ENCODE data around the gene MAPK10. TPM values are rescaled to one million over a fixed set of nuclear protein-coding genes. Genes with fewer than 3 reads are reported as not detected.

Gene MAPK10
- total RNA-seq, 2 donors from 2014 or later = 0.87 to 0.95 TPM

GRCh38 chr4:86326400-86326799, 33.5 kb downstream of the MAPK10 start:
- H3K27ac Mint-ChIP-seq = no peak overlapping the region
- no peaks in the 10 kb centered on the region for H3K36me3 Mint-ChIP-seq (ENCODE audit: low read depth)
- H3K27me3 Mint-ChIP-seq = peaks cover 6% of the 10 kb centered on the region
- no peaks in the 10 kb centered on the region for H3K4me1 Mint-ChIP-seq
- ATAC-seq (replicated peaks) = no peak
- no peaks in the 10 kb centered on the region for H3K9me3 Mint-ChIP-seq
- H3K4me3 Mint-ChIP-seq = no peak overlapping the region

DNA sequence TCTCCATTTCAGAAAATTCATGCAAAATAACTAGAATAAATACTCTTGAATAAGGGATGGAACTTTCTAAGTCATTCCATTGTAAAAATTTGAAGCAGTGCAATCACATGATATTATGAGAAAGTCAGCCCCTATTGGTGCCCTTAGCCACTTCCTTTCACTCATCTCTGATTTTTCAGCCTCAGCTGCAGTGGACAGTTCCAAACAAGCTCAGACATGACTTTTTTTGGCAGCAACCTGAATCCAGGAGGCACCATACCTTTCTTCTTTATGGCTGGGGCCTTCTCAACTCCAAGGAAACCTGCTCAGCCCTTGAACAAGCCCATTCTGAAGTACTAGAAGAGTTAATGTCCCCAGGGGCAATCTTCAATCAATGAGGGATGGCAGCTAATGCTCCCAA, 40.5 kb downstream of the MAPK10 start:
- no peak for ATAC-seq (replicated peaks)
- Mint-ChIP-seq H3K27me3 (no peaks in the 10 kb centered on the region), H3K4me3 (no peak overlapping the region), H3K36me3 (ENCODE audit: low read depth) (no peaks in the 10 kb centered on the region), H3K9me3 (no peaks in the 10 kb centered on the region), H3K4me1 (no peaks in the 10 kb centered on the region), H3K27ac (no peak overlapping the region)

DNA sequence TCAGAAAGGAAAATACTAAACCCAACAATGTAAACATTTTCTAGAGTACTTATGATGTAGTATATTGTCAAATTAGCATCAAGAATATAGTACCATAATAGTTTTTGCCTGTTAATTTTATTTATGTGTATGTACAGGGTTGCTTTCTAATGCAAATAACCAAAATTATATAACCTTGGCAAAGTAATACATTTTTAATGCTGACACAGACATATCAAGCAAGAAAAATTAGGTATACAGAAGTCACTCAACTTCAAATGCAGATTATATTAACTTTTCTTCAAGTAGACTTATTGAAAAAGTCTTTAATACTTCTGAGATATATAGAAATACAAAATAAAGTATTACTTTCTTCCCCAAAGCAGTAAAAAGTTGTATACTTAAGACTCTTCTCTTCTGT, 44.3 kb downstream of the MAPK10 start:
- no peak for ATAC-seq (replicated peaks)
- no peaks in the 10 kb centered on the region for H3K27me3 Mint-ChIP-seq
- no peaks in the 10 kb centered on the region for H3K4me1 Mint-ChIP-seq
- H3K4me3 Mint-ChIP-seq = no peak overlapping the region
- H3K27ac Mint-ChIP-seq = no peak overlapping the region
- no peaks in the 10 kb centered on the region for H3K9me3 Mint-ChIP-seq
- no peaks in the 10 kb centered on the region for H3K36me3 Mint-ChIP-seq (ENCODE audit: low read depth)

- no peak overlapping the region for H3K27ac Mint-ChIP-seq
- H3K9me3 Mint-ChIP-seq = no peaks in the 10 kb centered on the region
- H3K36me3 Mint-ChIP-seq (ENCODE audit: low read depth) = no peaks in the 10 kb centered on the region
- H3K27me3 Mint-ChIP-seq = no peaks in the 10 kb centered on the region
- no peak overlapping the region for H3K4me3 Mint-ChIP-seq
- no peak for ATAC-seq (replicated peaks)
- H3K4me1 Mint-ChIP-seq = no peaks in the 10 kb centered on the region
Measured at GRCh38 chr4:86313656-86314055, 46.2 kb downstream of the MAPK10 start.

DNA sequence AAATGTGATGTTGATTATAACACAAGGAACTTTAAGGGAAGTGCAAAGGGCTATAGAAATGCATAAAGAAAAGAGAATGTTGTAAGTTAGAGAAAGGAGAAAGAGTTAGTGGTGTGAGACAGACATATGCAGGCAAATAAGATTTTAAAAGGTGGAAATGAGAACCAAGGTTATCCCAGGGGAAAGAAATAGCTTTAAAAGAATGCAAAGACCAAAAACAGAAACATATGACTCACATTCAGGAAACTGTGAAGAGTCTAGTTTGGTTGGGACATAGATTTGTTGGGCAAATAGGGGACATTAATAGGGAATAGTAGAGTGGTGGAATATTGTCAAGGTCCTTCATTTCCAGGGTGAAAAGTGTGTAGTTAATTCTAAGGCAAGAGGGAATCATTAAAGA, 52.4 kb downstream of the MAPK10 start:
- Mint-ChIP-seq H3K27ac (no peak overlapping the region), H3K4me1 (no peaks in the 10 kb centered on the region), H3K27me3 (no peaks in the 10 kb centered on the region), H3K4me3 (no peak overlapping the region), H3K9me3 (no peaks in the 10 kb centered on the region), H3K36me3 (ENCODE audit: low read depth) (no peaks in the 10 kb centered on the region)
- no peak for ATAC-seq (replicated peaks)

DNA sequence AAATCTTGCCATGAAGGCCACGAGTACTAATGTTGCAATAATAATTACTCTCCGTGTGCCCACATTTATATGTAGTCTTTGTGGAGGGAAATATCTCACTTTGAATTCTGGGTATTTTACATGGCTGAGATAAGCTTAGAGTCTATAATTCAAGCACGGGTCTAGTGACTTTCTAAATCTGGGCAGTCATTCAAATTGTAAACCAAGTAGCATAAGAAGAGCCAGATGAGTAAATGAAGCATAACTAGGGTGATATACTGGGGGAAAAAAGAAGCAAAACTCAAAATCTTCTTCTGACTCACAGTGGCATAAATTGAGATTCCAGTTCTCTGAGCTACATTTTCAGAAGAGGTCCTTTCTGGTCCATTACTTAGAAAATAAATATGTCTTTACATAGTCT, 53.0 kb downstream of the MAPK10 start:
- Mint-ChIP-seq H3K36me3 (ENCODE audit: low read depth) (no peaks in the 10 kb centered on the region), H3K27ac (no peak overlapping the region), H3K4me3 (no peak overlapping the region), H3K27me3 (no peaks in the 10 kb centered on the region), H3K4me1 (no peaks in the 10 kb centered on the region), H3K9me3 (no peaks in the 10 kb centered on the region)
- ATAC-seq (replicated peaks) = no peak

DNA sequence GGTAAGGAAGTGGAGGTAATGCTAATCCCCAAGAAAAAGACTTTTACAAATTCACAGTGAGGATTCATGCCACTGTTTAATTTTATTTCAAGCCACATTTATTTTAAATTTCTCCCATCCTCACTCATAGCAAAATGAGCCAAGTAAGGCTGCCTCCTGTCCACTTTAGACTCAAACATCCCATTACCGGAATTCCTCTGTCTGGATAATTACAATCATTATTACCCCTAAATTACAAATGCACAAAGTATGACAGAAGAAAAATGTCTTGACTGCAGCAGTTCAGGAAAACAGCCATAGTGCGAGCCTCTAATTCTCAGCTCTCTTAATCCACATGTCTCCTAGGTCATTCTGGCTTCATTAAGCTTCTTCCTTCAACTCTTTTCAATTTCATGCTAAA, 57.0 kb downstream of the MAPK10 start:
- Mint-ChIP-seq H3K4me1 (no peaks in the 10 kb centered on the region), H3K4me3 (no peak overlapping the region), H3K27ac (no peak overlapping the region), H3K9me3 (no peaks in the 10 kb centered on the region), H3K36me3 (ENCODE audit: low read depth) (no peaks in the 10 kb centered on the region), H3K27me3 (no peaks in the 10 kb centered on the region)
- ATAC-seq (replicated peaks) = no peak

DNA sequence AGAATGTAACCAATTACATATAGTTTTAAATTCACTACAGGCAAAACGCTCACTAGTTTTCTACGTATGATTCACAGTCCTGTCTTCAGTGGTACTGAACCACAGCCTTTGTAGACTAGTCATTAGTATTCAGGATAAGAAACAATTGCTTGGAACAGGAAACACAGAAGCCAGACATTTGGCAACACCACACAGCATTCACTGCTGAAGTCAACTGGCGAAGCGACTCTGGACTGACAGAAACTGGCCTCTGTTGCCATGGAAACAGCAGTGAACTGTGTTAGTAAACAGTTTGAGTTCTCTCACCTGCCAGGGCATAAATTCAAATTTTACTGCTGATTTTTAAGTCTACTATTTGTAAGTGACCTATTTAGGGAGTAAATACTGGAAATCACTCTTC, 57.6 kb downstream of the MAPK10 start:
- no peaks in the 10 kb centered on the region for H3K36me3 Mint-ChIP-seq (ENCODE audit: low read depth)
- no peaks in the 10 kb centered on the region for H3K4me1 Mint-ChIP-seq
- no peaks in the 10 kb centered on the region for H3K9me3 Mint-ChIP-seq
- ATAC-seq (replicated peaks) = no peak
- H3K27ac Mint-ChIP-seq = no peak overlapping the region
- H3K27me3 Mint-ChIP-seq = no peaks in the 10 kb centered on the region
- no peak overlapping the region for H3K4me3 Mint-ChIP-seq

GRCh38 chr4:86300516-86300915, 59.3 kb downstream of the MAPK10 start:
- Mint-ChIP-seq H3K27me3 (no peaks in the 10 kb centered on the region), H3K36me3 (ENCODE audit: low read depth) (no peaks in the 10 kb centered on the region), H3K9me3 (no peaks in the 10 kb centered on the region), H3K4me3 (no peak overlapping the region), H3K4me1 (no peaks in the 10 kb centered on the region), H3K27ac (no peak overlapping the region)
- ATAC-seq (replicated peaks) = no peak

- H3K27ac Mint-ChIP-seq = no peak overlapping the region
- H3K4me1 Mint-ChIP-seq = no peaks in the 10 kb centered on the region
- no peak overlapping the region for H3K4me3 Mint-ChIP-seq
- no peaks in the 10 kb centered on the region for H3K27me3 Mint-ChIP-seq
- no peaks in the 10 kb centered on the region for H3K36me3 Mint-ChIP-seq (ENCODE audit: low read depth)
- H3K9me3 Mint-ChIP-seq = no peaks in the 10 kb centered on the region
- no peak for ATAC-seq (replicated peaks)
Measured at GRCh38 chr4:86296865-86297264, 63.0 kb downstream of the MAPK10 start.

DNA sequence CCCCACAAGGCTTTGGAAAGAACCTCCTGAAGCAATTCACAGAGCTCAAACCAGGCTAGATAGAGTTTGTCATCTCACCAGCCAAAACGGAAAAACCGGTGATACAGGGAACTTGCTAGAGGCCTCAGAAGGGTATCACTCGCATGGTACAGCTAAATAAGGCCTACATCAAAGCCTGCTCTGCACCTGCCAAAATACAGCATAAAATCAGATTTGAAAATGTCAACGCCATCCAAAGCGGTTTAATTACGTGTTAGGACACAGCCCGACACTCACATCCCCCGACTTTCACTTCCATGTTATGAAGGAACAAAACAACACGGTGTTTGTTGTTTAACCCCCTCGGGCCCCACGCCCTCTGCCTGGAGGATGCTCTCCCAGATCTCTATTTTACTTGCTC, 65.0 kb downstream of the MAPK10 start:
- Mint-ChIP-seq H3K27ac (no peak overlapping the region), H3K27me3 (no peaks in the 10 kb centered on the region), H3K4me3 (no peak overlapping the region), H3K9me3 (no peaks in the 10 kb centered on the region), H3K4me1 (no peaks in the 10 kb centered on the region), H3K36me3 (ENCODE audit: low read depth) (no peaks in the 10 kb centered on the region)
- ATAC-seq (replicated peaks) = no peak

DNA sequence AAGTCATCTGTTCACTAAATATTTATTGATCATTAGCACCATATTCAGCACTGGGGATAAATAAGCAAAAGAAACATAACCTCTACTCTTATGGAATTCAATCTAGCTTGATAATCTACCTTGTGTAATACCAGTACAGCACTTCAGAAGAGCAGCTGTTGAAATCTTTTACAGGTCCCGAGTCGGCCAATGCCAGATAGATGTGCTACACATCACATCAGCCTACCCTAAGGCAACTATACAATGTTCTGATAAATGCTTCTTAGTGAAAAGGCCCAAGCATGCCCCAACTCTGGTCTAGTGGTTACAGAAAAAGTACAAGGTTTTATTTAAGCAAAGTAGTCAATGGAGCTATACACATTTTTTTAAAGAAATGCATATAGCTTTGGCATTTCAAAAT, 68.7 kb downstream of the MAPK10 start:
- H3K4me1 Mint-ChIP-seq = no peaks in the 10 kb centered on the region
- no peak overlapping the region for H3K4me3 Mint-ChIP-seq
- H3K27me3 Mint-ChIP-seq = no peaks in the 10 kb centered on the region
- no peaks in the 10 kb centered on the region for H3K9me3 Mint-ChIP-seq
- no peak overlapping the region for H3K27ac Mint-ChIP-seq
- H3K36me3 Mint-ChIP-seq (ENCODE audit: low read depth) = no peaks in the 10 kb centered on the region
- ATAC-seq (replicated peaks) = no peak

DNA sequence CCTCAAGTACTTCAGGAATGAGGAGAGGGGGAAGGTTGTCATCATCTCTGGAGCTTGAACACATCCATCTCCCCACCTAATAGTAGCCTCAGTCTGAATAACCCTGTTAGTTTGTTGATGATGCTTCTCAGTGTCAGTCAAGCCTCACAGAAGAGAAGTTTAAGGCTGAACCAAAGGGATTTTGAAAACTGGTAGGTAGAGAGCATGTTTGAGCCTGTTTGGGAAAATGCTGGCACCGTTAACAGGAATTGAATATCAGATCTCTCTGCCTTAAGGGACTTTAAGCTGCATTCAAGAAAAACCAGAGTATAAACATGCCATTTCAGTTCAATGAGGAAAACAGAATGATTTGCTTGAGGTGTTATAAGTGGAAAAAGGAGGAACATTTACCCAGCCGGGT, 73.1 kb downstream of the MAPK10 start:
- no peak for ATAC-seq (replicated peaks)
- Mint-ChIP-seq H3K27ac (no peak overlapping the region), H3K27me3 (no peaks in the 10 kb centered on the region), H3K4me1 (no peaks in the 10 kb centered on the region), H3K9me3 (no peaks in the 10 kb centered on the region), H3K4me3 (no peak overlapping the region), H3K36me3 (ENCODE audit: low read depth) (no peaks in the 10 kb centered on the region)

GRCh38 chr4:86283371-86283770, 76.5 kb downstream of the MAPK10 start:
- no peak overlapping the region for H3K27ac Mint-ChIP-seq
- H3K36me3 Mint-ChIP-seq (ENCODE audit: low read depth) = no peaks in the 10 kb centered on the region
- no peak for ATAC-seq (replicated peaks)
- H3K9me3 Mint-ChIP-seq = no peaks in the 10 kb centered on the region
- H3K27me3 Mint-ChIP-seq = no peaks in the 10 kb centered on the region
- H3K4me1 Mint-ChIP-seq = no peaks in the 10 kb centered on the region
- H3K4me3 Mint-ChIP-seq = no peak overlapping the region

DNA sequence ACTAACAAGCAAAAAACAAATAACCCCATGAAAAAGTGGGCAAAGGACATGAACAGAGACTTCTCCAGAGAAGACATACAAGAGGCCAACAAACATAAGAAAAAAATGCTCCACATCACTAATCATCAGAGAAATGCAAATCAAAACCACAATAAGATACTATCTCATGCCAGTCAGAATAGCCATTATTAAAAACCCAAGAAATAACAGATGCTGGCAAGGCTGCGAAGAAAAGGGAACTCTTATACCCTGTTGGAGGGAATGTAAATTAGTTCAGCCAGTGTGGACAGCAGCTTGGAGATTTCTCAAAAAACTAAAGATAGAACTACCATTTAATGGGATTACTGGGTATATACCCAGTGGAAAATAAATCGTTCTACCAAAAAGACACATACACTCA, 79.6 kb downstream of the MAPK10 start:
- Mint-ChIP-seq H3K9me3 (no peaks in the 10 kb centered on the region), H3K36me3 (ENCODE audit: low read depth) (no peaks in the 10 kb centered on the region), H3K4me1 (no peaks in the 10 kb centered on the region), H3K4me3 (no peak overlapping the region), H3K27ac (no peak overlapping the region), H3K27me3 (peaks cover 5% of the 10 kb centered on the region)
- no peak for ATAC-seq (replicated peaks)

DNA sequence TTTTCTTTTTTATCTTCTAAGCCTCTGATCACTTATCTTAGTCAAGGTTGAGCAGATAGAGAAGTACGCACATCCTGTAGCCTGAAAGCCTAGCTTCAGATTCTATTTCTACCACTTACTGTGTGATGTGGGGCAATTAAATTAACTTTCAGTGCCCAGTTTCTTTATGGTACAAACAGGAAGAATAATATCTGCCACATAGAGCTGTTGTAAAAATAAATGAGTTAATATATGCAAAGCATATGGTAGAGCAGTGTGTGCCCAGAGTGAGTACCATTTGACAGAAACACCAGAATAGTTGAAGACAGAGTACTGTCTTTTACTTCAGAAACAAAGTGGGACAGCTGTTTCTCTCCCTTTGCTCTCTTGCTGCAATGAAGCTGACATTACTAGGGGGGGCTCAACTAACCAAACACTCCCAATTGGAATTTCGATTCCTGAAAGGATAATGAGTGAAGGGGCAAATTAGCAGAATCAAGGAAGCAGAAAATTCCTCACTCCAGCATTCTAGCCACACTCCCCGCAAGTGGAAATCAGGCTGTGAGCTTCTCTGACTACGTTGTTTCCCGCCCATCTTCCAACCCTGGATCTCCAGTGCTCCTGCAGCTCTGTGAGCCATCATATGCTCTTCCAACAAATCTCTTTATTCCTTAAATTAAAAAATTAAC, 80.4 kb downstream of the MAPK10 start:
- Mint-ChIP-seq H3K4me3 (no peak overlapping the region), H3K27ac (no peak overlapping the region), H3K27me3 (peaks cover 8% of the 10 kb centered on the region), H3K36me3 (ENCODE audit: low read depth) (no peaks in the 10 kb centered on the region), H3K9me3 (no peaks in the 10 kb centered on the region), H3K4me1 (no peaks in the 10 kb centered on the region)
- ATAC-seq (replicated peaks) = no peak

All from activated T-helper 17 cell treated with anti-CD3 and anti-CD28 coated beads, Interleukin-2, amount 50 U/mL, for 72 hours (primary cell).